Skeletal muscle satellite cell (primary cell): ENCODE results near the gene GNAT1. TPM values are rescaled to one million over a fixed set of nuclear protein-coding genes. Genes with fewer than 3 reads are reported as not detected.
A peak's percentile ranks its signal among the peaks of the same experiment; 100 is the strongest.
"Not testable (repeated sequence)": the region's sequence is repeated elsewhere in the genome, so short reads cannot be mapped to it uniquely, and the experiment has no call there.

ENCODE experiments used
- H3K27me3 ChIP-seq: 2 replicates; pipeline ENCODE4 v1.7.0; 2013; ENCODE audit warnings: low read length; ENCODE audit not compliant: control insufficient read depth, insufficient read depth
- H3K36me3 ChIP-seq: 2 replicates; pipeline ENCODE4 v1.7.0; 2013; ENCODE audit warnings: mild to moderate bottlenecking, control low read depth, low read length; ENCODE audit not compliant: insufficient read depth
- H3K4me1 ChIP-seq: 2 replicates; pipeline ENCODE4 v1.7.0; 2013; ENCODE audit warnings: low read length; ENCODE audit not compliant: control insufficient read depth, insufficient read depth
- H3K4me2 ChIP-seq: 2 replicates; pipeline ENCODE4 v1.7.0; 2013; ENCODE audit warnings: mild to moderate bottlenecking, low read length
- H3K4me3 ChIP-seq: 2 replicates; pipeline ENCODE4 v1.7.0; 2013; ENCODE audit warnings: low read length
- H3K9ac ChIP-seq: 2 replicates; pipeline ENCODE4 v1.7.0; 2013; ENCODE audit warnings: mild to moderate bottlenecking, low read depth, low read length, moderate library complexity
- H3K9me3 ChIP-seq: replicated peaks from 2 replicates; pipeline ENCODE4 v1.7.0; 2013; ENCODE audit warnings: mild to moderate bottlenecking, control low read depth, low read length
- small RNA-seq: library from RNA; depleted of rRNA; stranded (forward); fragments of <200 nt; gene quantifications from one replicate; pipeline ENCODE3, GENCODE V24; 2012

Gene GNAT1

DNA sequence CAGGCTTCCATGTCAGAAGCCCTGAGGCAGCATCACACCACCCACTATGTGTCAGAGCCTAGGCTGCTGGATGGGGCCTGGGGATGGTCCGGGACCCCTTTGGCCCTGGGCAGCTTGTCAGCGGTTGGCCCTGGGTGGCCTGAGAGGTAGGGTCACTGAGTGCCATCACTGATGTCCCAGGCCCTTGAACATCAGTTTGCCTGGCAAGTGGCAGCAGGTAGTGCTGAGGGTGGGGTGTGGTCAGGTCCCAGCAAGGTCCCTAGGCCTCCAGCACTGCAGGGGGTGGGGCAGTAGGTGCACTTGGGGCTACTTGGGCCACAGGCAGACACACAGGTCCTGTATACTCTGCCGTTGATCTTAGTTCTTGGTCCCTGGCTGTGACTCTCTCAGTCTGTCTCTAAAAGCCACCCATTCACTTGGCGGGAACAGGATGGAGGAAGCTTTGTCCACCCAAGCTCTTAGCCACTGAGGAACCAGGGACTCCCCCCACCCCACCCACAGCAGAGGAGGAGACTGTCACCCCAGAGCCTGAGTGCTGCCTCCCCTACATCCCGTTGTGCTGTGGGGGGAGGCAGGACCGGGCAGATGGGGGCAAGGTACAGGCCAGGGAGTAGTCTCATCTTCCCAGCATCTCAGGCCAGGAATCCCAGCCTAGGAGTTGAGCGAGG is 50.4 kb downstream of the GNAT1 start:
- Histone ChIP-seq H3K36me3 (peaks cover 25% of the 10 kb centered on the region), H3K9ac (peak overlapping the region; percentile 8), H3K4me3 (no peak overlapping the region)

DNA sequence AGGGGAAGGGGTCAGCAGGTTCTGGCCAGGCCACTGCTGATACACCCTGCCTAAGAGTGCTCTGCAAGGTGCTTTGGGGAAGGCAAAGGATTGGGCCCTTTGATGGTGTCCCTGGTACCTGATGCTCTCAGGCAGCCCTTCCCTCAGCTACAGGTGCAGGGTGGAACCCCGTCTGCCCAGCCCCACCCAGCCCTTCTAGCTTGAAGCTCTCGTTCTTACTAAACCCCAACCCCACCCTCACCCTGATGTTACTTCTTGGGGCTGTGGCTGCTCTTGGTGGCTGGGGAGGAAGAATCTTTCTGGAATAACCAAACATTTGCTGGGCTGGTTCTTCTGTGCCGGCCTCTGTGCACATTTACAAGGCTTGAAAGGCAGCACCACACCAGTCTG is 51.0 kb downstream of the GNAT1 start:
- Histone ChIP-seq H3K4me2 (peak overlapping the region; percentile 50), H3K9ac (peak overlapping the region; percentile 43), H3K36me3 (peaks cover 25% of the 10 kb centered on the region), H3K4me1 (peaks cover 69% of the 10 kb centered on the region), H3K27me3 (no peaks in the 10 kb centered on the region), H3K9me3 (no peaks in the 10 kb centered on the region), H3K4me3 (no peak overlapping the region)

More for the DNA sequence above, 50.4 kb downstream of the GNAT1 start:
- Histone ChIP-seq H3K27me3 (no peaks in the 10 kb centered on the region), H3K4me1 (peaks cover 64% of the 10 kb centered on the region), H3K4me2 (no peak overlapping the region), H3K9me3 (no peaks in the 10 kb centered on the region)

DNA sequence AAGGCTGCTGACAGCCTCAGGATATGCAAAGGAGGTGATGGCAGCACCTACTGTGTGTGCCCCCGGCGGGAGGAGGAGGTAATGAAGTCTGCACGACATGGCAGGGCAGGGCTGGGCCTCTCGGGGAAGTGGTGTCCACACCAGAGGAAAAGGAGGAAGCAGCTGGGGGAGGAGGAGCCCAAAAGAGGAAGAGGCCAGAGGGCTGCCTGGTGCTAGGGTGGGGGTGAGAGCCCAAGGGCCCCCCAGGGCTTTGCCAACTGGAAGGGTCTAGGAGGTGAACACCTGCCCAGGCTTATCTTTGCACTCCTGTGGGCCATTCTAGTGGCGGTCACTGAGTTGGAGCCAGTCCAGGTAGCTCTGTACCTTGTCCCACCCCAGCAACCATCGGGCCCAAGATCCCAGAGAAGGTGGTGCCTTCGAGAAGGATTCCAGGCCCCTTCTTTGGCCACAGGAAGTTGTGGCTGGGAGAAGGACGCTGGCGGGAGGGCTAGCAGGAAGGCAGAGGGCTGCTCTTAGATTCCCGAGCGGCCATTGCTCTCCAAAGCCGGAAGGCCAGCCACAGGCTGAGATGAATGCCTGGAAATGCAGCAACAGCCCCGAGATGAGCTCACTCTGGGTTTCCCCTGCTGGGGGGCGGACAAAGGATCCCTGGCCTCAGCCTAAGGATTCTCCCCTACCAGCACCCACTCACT is 51.6 kb downstream of the GNAT1 start:
- H3K36me3 ChIP-seq: peaks cover 25% of the 10 kb centered on the region
- peaks cover 75% of the 10 kb centered on the region for H3K4me1 ChIP-seq
- no peak overlapping the region for H3K4me3 ChIP-seq
- no peaks in the 10 kb centered on the region for H3K9me3 ChIP-seq
- no peaks in the 10 kb centered on the region for H3K27me3 ChIP-seq
- peak overlapping the region; percentile 43 for H3K9ac ChIP-seq
- H3K4me2 ChIP-seq: peak overlapping the region; percentile 50

DNA sequence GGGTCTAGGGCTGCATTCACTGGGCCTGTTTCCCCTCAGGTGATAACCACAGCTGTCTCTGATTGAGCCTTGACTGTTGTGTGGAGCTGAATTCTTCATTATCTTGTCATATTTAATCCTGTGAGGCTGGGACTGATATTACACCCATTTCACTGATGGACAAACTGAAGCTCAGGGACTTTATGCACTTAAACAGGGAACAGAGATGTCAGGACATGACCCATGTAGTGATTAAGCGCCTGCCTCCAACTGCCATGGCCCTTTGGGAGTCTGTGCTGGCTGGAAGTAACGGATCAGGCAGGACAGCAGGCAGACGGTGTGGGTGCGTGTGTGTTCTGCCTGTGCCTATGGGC is 52.1 kb downstream of the GNAT1 start:
- no peak overlapping the region for H3K4me3 ChIP-seq
- H3K9me3 ChIP-seq: no peaks in the 10 kb centered on the region
- H3K36me3 ChIP-seq: peaks cover 25% of the 10 kb centered on the region
- H3K9ac ChIP-seq: peak overlapping the region; percentile 22
- H3K27me3 ChIP-seq: no peaks in the 10 kb centered on the region
- H3K4me1 ChIP-seq: peaks cover 75% of the 10 kb centered on the region
- H3K4me2 ChIP-seq: peak overlapping the region; percentile 50

DNA sequence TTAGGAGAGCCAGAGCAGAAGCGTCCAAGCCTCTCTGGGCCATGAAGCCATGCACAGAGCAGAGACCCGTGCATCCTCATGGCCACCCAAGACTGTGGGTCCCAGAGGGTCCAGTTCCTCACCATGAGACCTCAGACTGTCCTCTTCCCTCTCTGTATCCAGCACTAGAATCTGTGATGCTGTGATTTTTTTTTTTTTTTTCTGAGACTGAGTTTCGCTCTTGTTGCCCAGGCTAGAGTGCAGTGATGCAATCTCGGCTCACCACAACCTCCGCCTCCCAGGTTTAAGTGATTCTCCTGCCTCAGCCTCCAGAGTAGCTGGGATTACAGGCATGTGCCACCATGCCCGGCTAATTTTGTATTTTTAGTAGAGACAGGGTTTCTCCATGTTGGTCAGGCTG is 53.4 kb downstream of the GNAT1 start:
- not testable (repeated sequence) for H3K4me3 ChIP-seq, H3K9ac ChIP-seq

DNA sequence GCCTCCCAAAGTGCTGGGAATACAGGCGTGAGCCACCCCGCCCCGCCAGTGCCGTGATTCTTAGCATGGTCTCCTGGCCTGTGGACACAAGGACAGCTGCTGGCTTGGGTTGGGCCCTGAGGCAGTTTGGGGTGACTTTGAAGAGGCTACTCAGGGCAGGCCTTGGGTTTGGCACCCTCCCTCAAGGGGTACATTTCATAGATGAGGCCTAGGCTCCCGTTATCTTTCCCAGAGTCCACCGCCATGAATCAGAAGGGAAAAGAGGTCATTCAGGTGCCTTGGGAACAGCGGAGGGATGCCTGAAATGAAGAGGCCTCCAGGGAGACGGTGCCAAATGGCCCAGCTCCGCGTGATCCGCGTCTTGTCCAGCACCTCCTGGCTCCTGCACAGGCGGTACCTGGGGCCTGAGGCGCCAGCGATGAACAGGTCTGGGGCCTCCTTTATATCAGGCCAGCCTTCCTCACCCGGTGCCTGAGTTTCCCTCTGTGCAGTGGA is 53.9 kb downstream of the GNAT1 start:
- Histone ChIP-seq H3K4me2 (peak overlapping the region; percentile 87), H3K9me3 (no peaks in the 10 kb centered on the region), H3K27me3 (no peaks in the 10 kb centered on the region), H3K36me3 (peaks cover 16% of the 10 kb centered on the region), H3K9ac (peak overlapping the region; percentile 83), H3K4me1 (peaks cover 84% of the 10 kb centered on the region), H3K4me3 (peak overlapping the region; percentile 60)

More for the DNA sequence above, 53.4 kb downstream of the GNAT1 start:
- H3K4me1 ChIP-seq: peaks cover 79% of the 10 kb centered on the region
- peaks cover 18% of the 10 kb centered on the region for H3K36me3 ChIP-seq
- H3K9me3 ChIP-seq, H3K4me2 ChIP-seq, H3K27me3 ChIP-seq: not testable (repeated sequence)

DNA sequence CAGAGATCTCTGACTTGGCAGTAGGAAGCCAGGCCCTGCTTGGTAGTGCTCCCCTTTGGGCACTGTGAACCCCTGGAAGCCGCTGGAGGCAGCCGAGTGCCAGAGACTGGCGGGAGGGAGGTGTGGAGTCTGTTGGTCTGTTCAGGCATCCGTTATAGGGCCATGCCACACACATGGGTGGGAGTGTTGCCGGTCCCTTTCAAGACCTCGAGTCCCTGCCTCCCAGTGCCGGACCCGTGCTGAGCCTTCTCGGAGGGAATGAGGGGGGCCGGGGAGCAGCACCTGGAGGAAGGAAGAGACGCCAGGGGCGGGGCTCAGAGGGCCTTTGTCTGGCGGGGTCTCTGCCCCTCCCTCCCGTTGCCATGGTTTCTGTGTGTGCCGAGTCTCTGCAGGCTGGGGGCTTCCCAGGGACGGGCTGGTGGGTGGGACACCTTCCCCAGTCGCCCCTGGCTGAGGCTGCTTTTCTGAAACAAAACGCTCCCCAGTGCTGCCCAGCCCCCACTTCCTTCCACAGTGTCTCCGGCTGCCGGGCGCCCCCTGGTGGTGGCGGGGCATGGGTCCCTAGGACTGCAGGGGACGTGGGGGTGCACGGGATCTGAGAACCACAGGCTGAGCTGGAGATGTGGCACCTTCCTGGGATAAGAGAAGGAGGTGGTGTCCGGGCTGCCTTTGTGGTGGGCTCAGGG is 54.6 kb downstream of the GNAT1 start:
- no peaks in the 10 kb centered on the region for H3K27me3 ChIP-seq
- H3K4me1 ChIP-seq: peaks cover 86% of the 10 kb centered on the region
- peak overlapping the region; percentile 83 for H3K9ac ChIP-seq
- H3K4me2 ChIP-seq: peak overlapping the region; percentile 87
- H3K36me3 ChIP-seq: peaks cover 19% of the 10 kb centered on the region
- H3K9me3 ChIP-seq: no peaks in the 10 kb centered on the region
- peak overlapping the region; percentile 60 for H3K4me3 ChIP-seq

DNA sequence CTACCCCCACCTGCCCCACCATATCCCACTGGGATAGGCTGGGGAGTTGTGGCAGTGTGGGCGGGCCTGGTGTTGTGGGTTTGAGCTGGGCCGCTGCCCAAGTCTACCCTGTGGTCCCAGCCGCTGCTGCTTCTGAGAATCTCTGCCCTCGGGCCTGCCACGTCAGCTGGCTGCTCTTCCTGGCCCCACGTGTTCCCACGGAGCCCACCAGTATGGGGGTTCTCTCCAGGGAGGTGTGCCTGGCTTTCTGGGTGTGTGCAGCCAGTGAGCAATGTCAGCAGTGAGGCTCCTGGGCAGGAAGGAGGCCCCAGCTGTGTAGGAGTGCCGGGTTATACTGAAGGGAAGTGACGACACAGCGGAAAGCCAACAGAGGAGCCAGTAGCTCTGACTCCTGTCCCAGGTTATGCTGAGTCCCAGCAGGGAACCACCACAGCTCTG is 55.1 kb downstream of the GNAT1 start:
- H3K9me3 ChIP-seq: no peaks in the 10 kb centered on the region
- H3K4me2 ChIP-seq: peak overlapping the region; percentile 87
- H3K4me1 ChIP-seq: peaks cover 84% of the 10 kb centered on the region
- H3K4me3 ChIP-seq: peak overlapping the region; percentile 10
- no peaks in the 10 kb centered on the region for H3K27me3 ChIP-seq
- peaks cover 20% of the 10 kb centered on the region for H3K36me3 ChIP-seq
- peak overlapping the region; percentile 83 for H3K9ac ChIP-seq

Small RNA genes lying within 50 kb of the gene (small RNA-seq; reads per million reads assigned to genes)
- gene MIR566: not detected
- gene MIR5787: not detected
